Heart left ventricle (tissue), 16 donors: ENCODE data around the gene MDH1. TPM values are rescaled to one million over a fixed set of nuclear protein-coding genes. Genes with fewer than 3 reads are reported as not detected.
"Not testable (repeated sequence)": the region's sequence is repeated elsewhere in the genome, so short reads cannot be mapped to it uniquely, and the experiment has no call there.

Experiments used
- ATAC-seq, 4 donors: fragments of 200-7000 bp; cut with Tn5 transposase; one replicate each; pipeline ENCODE4 v1.9.1; 2020 to 2022; ENCODE audit warnings: moderate library complexity in 4 of 4, mild to moderate bottlenecking in 3 of 4, moderate number of reproducible peaks in 1 of 4
- DNase-seq, 5 donors: peaks; one replicate each; pipeline ENCODE4 v3.0.0-alpha.2; 2020
- H3K27ac ChIP-seq, 12 donors: fragments of 200-600 bp; sonication (generic) in 4 of 12; one replicate each; pipeline versions ENCODE4 v1.5.0 to v1.8.0; 2016 to 2022; ENCODE audit warnings: mild to moderate bottlenecking in 2 of 12
- H3K27me3 ChIP-seq, 9 donors: fragments of 200-600 bp; sonication (generic) in 2 of 9; one replicate each; pipeline versions ENCODE4 v1.5.1 to v1.8.0; 2016 to 2022; ENCODE audit warnings: mild to moderate bottlenecking in 3 of 9
- H3K36me3 ChIP-seq, 9 donors: fragments of 200-600 bp; sonication (generic) in 2 of 9; one replicate each; pipeline versions ENCODE4 v1.5.0 to v1.8.0; 2018 to 2022; ENCODE audit warnings: mild to moderate bottlenecking in 2 of 9
- H3K4me1 ChIP-seq, 12 donors: fragments of 200-600 bp; sonication (generic) in 4 of 12; one replicate each; pipeline versions ENCODE4 v1.5.0 to v1.8.0; 2016 to 2022; ENCODE audit warnings: mild to moderate bottlenecking in 3 of 12
- H3K4me3 ChIP-seq, 12 donors: fragments of 200-600 bp; sonication (generic) in 4 of 12; one replicate each; pipeline versions ENCODE4 v1.5.0 to v1.8.0; 2017 to 2022; ENCODE audit warnings: mild to moderate bottlenecking in 9 of 12, moderate library complexity in 4 of 12
- H3K9me3 ChIP-seq, 12 donors: fragments of 200-600 bp; sonication (generic) in 4 of 12; one replicate each; pipeline versions ENCODE4 v1.5.0 to v1.8.0; 2016 to 2022; ENCODE audit warnings: mild to moderate bottlenecking in 1 of 12
- POLR2A ChIP-seq, 2 donors: fragments of 450-650 bp; IDR thresholded peaks; one replicate each; pipeline ENCODE4 v1.6.1; 2017; ENCODE audit warnings: antibody characterized with exemption in 2 of 2, mild to moderate bottlenecking in 2 of 2, moderate library complexity in 2 of 2
- WGBS, 4 donors: extraction: QIAGEN DNeasy Blood & Tissue Kit in 2 of 4; methylation state at CpG; one replicate each; pipeline versions ENCODE4 v1.1.5 to v1.1.7; 2013 to 2018; 5-methylcytosine and 5-hydroxymethylcytosine counted together
- intact Hi-C, 10 donors: fragments of 100-400 bp; cut with DNase I; formaldehyde crosslinking; loops; one replicate each; pipeline versions ENCODE4 v1.11.1 to v1.14.2; 2022
- polyA plus RNA-seq, 2 donors: library from polyadenylated mRNA; stranded (reverse); fragments of 200-250 nt; gene quantifications; one replicate each; pipeline ENCODE4 v1.2.3, GENCODE V29; 2013
- total RNA-seq, 9 donors: library from RNA; depleted of rRNA in 2 of 9; stranded (reverse); fragments of >200 nt in 2 of 9; fragmentation: NEBNext Ultra II Directional in 3 of 9; extraction: Animal tissue kit (Norgen Biotek cat#: 25700) in 3 of 9; gene quantifications; one replicate each; pipeline versions ENCODE4 v1.1.0 to v1.2.4, GENCODE V29; 2016 to 2023
- TF ChIP-seq, protein P1 (sequence below), 12 donors: fragments of 200-600 bp; sonication (generic) in 4 of 12; IDR thresholded peaks; one replicate each; pipeline versions ENCODE4 v1.5.0 to v1.8.0; 2018 to 2022; ENCODE audit warnings: antibody characterized with exemption in 12 of 12, mild to moderate bottlenecking in 5 of 12
- donor health status: ischemic (EF 13 %, LVEDD 7.1; RV severe dilation, severe dysfunction).
- donor health status: healthy with polysubstance abuse.
- donor health status: DM: no; HTN: yes; CAD: no.
- donor health status: DM: no; HTN: no; CAD: no.
- donor health status: ischemic (EF 25% LVEDD 6.9; RV normal size, moderate dysfunction).
- donor health status: ischemic (EF 25% LVEDD 5.7; RV mildly dilated, moderate dysfunction).
- donor health status: healthy.
- donor health status: DM: yes; HTN: yes; CAD: no.
- donor health status: ischemic (EF 35%, LVEDD 5.7; RV mildly dilated, moderate dysfunction).
- donor health status: nonischemic (EF 11% LVEDD 7.7; RV severe dilation, severe dysfunction).
- donor health status: DM: yes; HTN: yes; CAD: no.
- donor health status: PGD.
- donor health status: ischemic (EF 29% LVEDD 5.4; RV normal size, mild dysfunction).
- donor health status: nonischemic (EF 23%, LVEDD 6.1; RV moderate dilation, normal function).

MDH1 gene
- total and polyA plus RNA-seq, 11 donors: 862 to 2,242 (median 1,395) TPM

DNA sequence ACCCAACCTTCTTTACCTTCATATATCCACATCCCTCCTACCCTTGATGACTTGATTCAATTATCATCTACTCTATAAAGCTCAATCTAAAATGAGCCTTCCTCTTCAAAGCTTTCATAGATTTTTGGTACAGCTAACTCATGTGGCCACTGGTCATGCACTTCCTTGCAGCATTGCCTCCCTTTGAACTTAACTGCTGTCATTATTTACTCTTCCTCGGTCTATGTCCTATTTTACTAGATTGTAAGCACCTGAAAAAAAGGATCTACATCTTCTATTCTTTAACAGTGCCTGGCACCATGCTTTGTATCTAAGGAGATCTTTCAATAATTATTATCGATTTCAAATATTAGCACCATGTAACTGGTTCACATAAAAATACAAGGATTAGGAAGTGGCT, 30.6 kb downstream of the MDH1 start:
- peaks cover 0 to 7% (median 0%) of the 10 kb centered on the region in 12 donors for H3K4me1 ChIP-seq
- H3K4me3 ChIP-seq: no peak overlapping the region
- 94 to 99% (median 94%) methylated on average over 2 of the region's 2 CpGs for WGBS, 4 donors
- H3K27ac ChIP-seq: no peak overlapping the region
- H3K9me3 ChIP-seq: no peaks in the 10 kb centered on the region
- DNase-seq (no peak), ATAC-seq (no peak)
- intact Hi-C loops: loop anchor here in 1 of 10 donors (5.0 kb wide), 1 partner anchor 63 kb away; no protein-coding TSS in a partner anchor
- no peaks in the 10 kb centered on the region for H3K36me3 ChIP-seq
- no peak for TF ChIP-seq POLR2A (IDR thresholded peaks at IDR 0.05)
- TF ChIP-seq, protein P1, sequence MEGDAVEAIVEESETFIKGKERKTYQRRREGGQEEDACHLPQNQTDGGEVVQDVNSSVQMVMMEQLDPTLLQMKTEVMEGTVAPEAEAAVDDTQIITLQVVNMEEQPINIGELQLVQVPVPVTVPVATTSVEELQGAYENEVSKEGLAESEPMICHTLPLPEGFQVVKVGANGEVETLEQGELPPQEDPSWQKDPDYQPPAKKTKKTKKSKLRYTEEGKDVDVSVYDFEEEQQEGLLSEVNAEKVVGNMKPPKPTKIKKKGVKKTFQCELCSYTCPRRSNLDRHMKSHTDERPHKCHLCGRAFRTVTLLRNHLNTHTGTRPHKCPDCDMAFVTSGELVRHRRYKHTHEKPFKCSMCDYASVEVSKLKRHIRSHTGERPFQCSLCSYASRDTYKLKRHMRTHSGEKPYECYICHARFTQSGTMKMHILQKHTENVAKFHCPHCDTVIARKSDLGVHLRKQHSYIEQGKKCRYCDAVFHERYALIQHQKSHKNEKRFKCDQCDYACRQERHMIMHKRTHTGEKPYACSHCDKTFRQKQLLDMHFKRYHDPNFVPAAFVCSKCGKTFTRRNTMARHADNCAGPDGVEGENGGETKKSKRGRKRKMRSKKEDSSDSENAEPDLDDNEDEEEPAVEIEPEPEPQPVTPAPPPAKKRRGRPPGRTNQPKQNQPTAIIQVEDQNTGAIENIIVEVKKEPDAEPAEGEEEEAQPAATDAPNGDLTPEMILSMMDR (IDR thresholded peaks at IDR 0.05): no peak
- no peaks in the 10 kb centered on the region for H3K27me3 ChIP-seq

DNA sequence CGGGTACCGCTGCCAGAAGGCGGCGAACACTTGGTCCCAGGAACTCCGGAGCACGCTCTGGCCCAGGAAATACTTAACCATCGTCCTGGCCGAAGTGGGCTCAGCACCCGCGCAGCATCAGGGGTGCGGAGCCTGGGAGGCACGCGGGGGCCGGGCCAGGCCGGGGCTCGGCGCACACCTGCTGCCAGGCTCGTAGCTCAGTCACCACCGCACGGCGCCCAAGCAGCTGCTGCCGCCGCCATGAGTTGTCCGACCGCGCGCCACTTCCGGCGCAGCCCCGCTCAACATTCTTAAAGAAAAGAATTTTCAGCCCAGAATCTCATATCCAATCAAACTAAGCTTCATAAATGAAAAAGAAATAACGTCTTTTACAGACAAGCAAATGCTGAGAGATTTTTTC, 34.0 kb downstream of the MDH1 start:
- no peak overlapping the region for H3K4me3 ChIP-seq
- H3K27me3 ChIP-seq: no peaks in the 10 kb centered on the region
- no peaks in the 10 kb centered on the region for H3K9me3 ChIP-seq
- no peaks in the 10 kb centered on the region for H3K4me1 ChIP-seq
- no peak for DNase-seq
- no peak for ATAC-seq
- no peak overlapping the region for H3K27ac ChIP-seq
- intact Hi-C loops: no loop called here
- no peak for TF ChIP-seq POLR2A (IDR thresholded peaks at IDR 0.05)
- TF ChIP-seq, protein P1 (IDR thresholded peaks at IDR 0.05): no peak
- WGBS, 4 donors: 95 to 96% (median 96%) methylated on average over 25 to 31 of the region's 31 CpGs
- no peaks in the 10 kb centered on the region for H3K36me3 ChIP-seq

DNA sequence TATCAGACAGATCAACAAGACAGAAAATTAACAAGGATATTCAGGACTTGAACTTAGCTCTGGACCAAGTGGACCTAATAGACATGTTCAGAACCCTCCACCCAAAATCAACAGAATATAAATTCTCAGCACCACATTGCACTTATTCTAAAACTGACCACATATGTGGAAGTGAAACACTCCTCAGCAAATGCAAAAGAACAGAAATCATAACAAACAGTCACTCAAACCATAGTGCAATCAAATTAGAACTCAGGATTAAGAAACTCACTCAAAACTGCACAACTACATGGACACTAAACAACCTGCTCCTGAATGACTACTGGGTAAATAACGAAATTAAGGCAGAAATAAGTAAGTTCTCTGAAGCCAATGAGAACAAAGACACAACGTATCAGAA, 35.0 kb downstream of the MDH1 start:
- WGBS, 4 donors: 78 to 86% (median 84%) methylated on average over 2 of the region's 2 CpGs
- H3K9me3 ChIP-seq, H3K27ac ChIP-seq, intact Hi-C loops, H3K4me3 ChIP-seq, ATAC-seq, H3K36me3 ChIP-seq, DNase-seq, H3K27me3 ChIP-seq, H3K4me1 ChIP-seq: not testable (repeated sequence)

DNA sequence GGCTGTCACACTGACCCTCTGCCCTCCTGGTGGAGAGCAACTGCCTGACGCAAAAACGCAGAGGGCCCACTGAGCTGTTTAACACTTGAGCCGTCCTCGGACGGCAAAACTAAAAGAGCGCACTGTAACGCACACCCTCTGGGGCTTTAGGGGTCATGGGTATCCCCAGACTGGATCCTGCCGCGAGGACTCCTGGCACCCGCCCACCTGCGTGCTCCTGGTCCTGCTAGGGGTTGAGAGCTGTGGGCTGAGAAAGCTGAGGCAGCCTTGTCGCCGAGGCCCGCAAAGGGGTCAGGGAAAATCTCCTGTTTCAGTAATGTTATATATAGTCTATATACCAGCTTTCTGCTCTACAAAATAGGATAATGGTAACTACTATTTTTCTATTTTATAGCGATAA, 39.1 kb downstream of the MDH1 start:
- 95 to 98% (median 96%) methylated on average over 15 of the region's 15 CpGs for WGBS, 4 donors
- DNase-seq (no peak), ATAC-seq (no peak)
- intact Hi-C loops: no loop called here
- Histone ChIP-seq H3K27me3 (no peaks in the 10 kb centered on the region), H3K4me3 (no peak overlapping the region), H3K36me3 (no peaks in the 10 kb centered on the region), H3K4me1 (no peaks in the 10 kb centered on the region), H3K9me3 (peaks cover 0 to 31% (median 10%) of the 10 kb centered on the region in 12 donors), H3K27ac (no peak overlapping the region)
- no peak for TF ChIP-seq POLR2A (IDR thresholded peaks at IDR 0.05)
- TF ChIP-seq, protein P1 (IDR thresholded peaks at IDR 0.05): no peak

DNA sequence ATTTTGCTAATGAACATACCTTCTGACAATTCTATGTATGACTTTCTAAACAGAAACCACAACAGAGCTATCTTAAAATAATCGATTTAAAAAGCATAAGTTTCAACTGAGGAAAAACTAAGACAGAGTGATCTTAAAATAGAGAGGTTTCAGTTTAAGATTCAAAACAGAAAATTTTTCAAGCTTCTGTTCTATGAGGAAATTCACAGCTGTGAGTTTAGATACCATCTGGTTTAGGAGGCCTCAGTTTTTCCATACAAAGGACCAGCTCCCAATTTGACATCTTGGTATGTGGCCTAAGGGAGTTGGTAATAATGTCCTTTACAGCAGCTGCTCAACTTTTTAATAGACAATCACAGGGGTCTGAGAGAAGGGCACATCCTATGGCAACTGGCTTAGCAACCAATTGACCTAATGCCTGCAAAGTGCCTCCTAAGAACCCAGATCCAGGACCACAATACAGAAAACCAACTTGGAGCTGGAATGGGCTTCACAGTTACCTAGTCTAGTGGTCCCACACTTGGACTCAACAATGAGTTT, 39.7 kb downstream of the MDH1 start:
- Histone ChIP-seq H3K36me3 (no peaks in the 10 kb centered on the region), H3K4me1 (no peaks in the 10 kb centered on the region), H3K4me3 (no peak overlapping the region), H3K27ac (no peak overlapping the region), H3K27me3 (no peaks in the 10 kb centered on the region), H3K9me3 (peaks cover 0 to 37% (median 16%) of the 10 kb centered on the region in 12 donors)
- DNase-seq: no peak
- ATAC-seq: no peak
- WGBS, 4 donors: 89 to 94% (median 92%) methylated on average over 1 of the region's 1 CpG
- intact Hi-C loops: no loop called here
- no peak for TF ChIP-seq POLR2A (IDR thresholded peaks at IDR 0.05)
- TF ChIP-seq, protein P1 (IDR thresholded peaks at IDR 0.05): no peak
